ENCODE measurements around the gene SHANK3.

SHANK3 gene

DNA sequence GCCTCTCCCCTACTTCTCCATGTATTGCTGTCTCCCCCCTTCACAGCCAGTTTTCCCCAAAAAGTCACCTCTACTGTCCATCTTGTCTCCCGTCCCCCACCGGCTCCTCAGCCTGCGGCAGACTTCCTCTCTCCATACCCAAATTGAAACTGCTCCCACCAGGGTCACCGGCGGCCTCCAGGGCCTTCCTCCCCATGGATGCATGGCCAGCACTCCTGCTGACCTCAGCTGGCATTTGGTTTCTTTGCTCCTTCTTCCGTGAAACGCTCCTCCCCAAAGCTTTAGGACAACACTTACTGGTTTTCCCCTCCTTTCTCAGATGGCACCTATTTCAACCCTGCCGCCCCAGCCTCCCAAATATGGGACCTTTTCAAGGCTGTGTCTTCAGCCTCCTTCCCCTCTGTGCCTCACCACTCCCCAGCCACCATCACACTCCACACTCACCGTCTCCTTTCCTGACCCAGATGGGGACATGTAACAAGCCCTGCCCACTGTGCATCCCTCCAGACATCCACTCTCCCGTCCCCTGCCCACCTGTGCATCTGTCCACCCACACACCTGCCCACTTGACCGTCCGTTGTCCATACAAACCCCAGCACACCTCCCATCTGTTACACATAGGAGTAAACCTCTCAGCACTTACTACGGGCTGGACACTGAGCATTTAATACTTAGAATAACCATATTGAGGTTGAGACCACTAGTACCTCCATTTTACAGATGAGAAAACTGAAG lies 43.8 kb downstream of the SHANK3 start:
- H3K4me3 ChIP-seq (ENCODE audit: low read length), result no peak overlapping the region
- DNase-seq (ENCODE audit: low read depth), result no peak
- no peak for TF ChIP-seq CTCF (conservative IDR thresholded peaks at IDR 0.05; ENCODE audit: low read length)

GRCh38 chr22:50717709-50718351 lies 45.2 kb downstream of the SHANK3 start:
- DNase-seq (ENCODE audit: low read depth), result no peak
- no peak for TF ChIP-seq CTCF (conservative IDR thresholded peaks at IDR 0.05; ENCODE audit: low read length)
- H3K4me3 ChIP-seq (ENCODE audit: low read length), result no peak overlapping the region

DNA sequence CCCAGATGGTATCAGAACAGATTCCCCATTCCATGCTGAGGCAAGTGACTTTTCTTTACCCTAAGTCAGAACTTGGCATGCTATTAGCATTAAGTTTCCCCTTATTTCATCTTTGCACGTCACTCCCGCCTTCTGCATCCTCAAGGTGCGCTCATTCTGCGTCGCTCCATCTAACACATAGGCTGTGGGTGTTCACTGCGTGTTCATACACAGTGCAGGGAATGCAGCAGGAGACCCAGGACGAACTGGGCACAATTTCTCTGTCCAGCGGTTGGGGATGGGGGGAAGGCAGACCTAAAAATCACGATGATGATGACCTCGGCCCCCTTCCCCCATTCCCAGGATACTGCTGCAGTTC lies 45.7 kb downstream of the SHANK3 start:
- DNase-seq (ENCODE audit: low read depth), result no peak
- TF ChIP-seq CTCF (conservative IDR thresholded peaks at IDR 0.05; ENCODE audit: low read length), result no peak

GRCh38 chr22:50719814-50720300 lies 47.2 kb downstream of the SHANK3 start:
- no peak overlapping the region for H3K4me3 ChIP-seq (ENCODE audit: low read length)
- TF ChIP-seq CTCF (conservative IDR thresholded peaks at IDR 0.05; ENCODE audit: low read length), result no peak
- DNase-seq (ENCODE audit: low read depth), result no peak

More for the DNA sequence above, 45.7 kb downstream of the SHANK3 start:
- H3K4me3 ChIP-seq (ENCODE audit: low read length), result no peak overlapping the region

GRCh38 chr22:50720301-50721256 lies 48.0 kb downstream of the SHANK3 start:
- no peak for TF ChIP-seq CTCF (conservative IDR thresholded peaks at IDR 0.05; ENCODE audit: low read length)
- no peak for DNase-seq (ENCODE audit: low read depth)
- H3K4me3 ChIP-seq (ENCODE audit: low read length), result no peak overlapping the region

- no peak for DNase-seq (ENCODE audit: low read depth)
- H3K4me3 ChIP-seq (ENCODE audit: low read length), result no peak overlapping the region
- no peak for TF ChIP-seq CTCF (conservative IDR thresholded peaks at IDR 0.05; ENCODE audit: low read length)
These were observed 48.7 kb downstream of the SHANK3 start for GRCh38 chr22:50721257-50721844.
